ENCODE measurements around the gene C1GALT1C1. TPM values are rescaled to one million over a fixed set of nuclear protein-coding genes. Genes with fewer than 3 reads are reported as not detected.

C1GALT1C1 gene
- total RNA-seq, 1 donor from 2014 or later, result 68.4 TPM

DNA sequence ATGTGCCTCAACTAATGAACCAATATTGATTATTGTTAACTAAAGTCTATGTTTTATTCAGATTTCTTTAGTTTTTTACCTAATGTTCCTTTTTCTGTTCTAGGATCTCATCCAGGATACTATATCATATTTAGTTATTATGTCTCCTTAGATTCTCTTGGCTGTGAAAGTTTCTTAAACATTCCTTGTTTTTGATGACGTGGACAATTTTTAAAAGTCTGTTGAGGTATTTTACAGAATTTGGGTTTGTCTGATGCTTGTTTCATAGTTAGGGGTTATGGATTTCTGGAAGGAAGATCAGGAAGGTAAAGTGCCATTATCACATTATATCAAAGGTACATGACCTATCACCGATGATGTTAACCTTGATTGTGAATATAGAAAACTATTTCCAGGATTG lies 44.2 kb downstream of the C1GALT1C1 start:
- no peak for DNase-seq (ENCODE audit: low read depth, low spot score)

Other genes starting within 250 kb of the C1GALT1C1 start
- gene LAMP2, start 160.8 kb downstream of the C1GALT1C1 start, total RNA-seq, result 141 and 142 TPM in 2 replicates
- 86.1 and 89.2 TPM in 2 replicates for gene CUL4B, start 69.1 kb downstream of the C1GALT1C1 start, total RNA-seq
- gene MCTS1, start 26.0 kb downstream of the C1GALT1C1 start, total RNA-seq, result 41.0 and 41.1 TPM in 2 replicates
- gene CT47B1, start 245.8 kb upstream of the C1GALT1C1 start, total RNA-seq, result not detected in 2 replicates

All from pulmonary artery endothelial cell (primary cell).